PC-3 (cell line): Measurements from ENCODE around the gene ALDH7A1. TPM values are rescaled to one million over a fixed set of nuclear protein-coding genes. Genes with fewer than 3 reads are reported as not detected.

Experiments used
- ATAC-seq: fragments of 200-7000 bp; cut with Tn5 transposase; 2 replicates; pipeline ENCODE4 v1.9.1; 2020; ENCODE audit warnings: mild to moderate bottlenecking, moderate library complexity
- BruUV-seq: library from RNA; stranded (reverse); fragments of 400-500 nt; replicated peaks from 2 replicates; lab custom pipeline; 2021; lab: Mats Ljungman, UMichigan
- CTCF ChIA-PET: fragments of 300-600 bp; sonication (Branson Sonifier 250); formaldehyde crosslinking; loops from one replicate; lab custom pipeline; 2022; ENCODE audit warnings: antibody characterized with exemption; lab: Charles Lee
- POLR2A ChIA-PET: fragments of 300-600 bp; sonication (Branson Sonifier 250); formaldehyde crosslinking; loops from one replicate; lab custom pipeline; 2022; ENCODE audit warnings: antibody characterized with exemption; ENCODE audit not compliant: unreplicated experiment; lab: Charles Lee
- DNase-seq: peaks from one replicate; pipeline ENCODE4 v3.0.0-alpha.2; 2015
- H2AFZ ChIP-seq: fragments of 300-600 bp; sonication (generic); 2 replicates; pipeline ENCODE4 v1.6.0; 2016; ENCODE audit warnings: antibody characterized with exemption, low read length
- H3F3A ChIP-seq: fragments of 300-600 bp; sonication (generic); one replicate; pipeline ENCODE4 v1.6.0; 2017; ENCODE audit warnings: antibody characterized with exemption, low read length, control low read depth, mild to moderate bottlenecking; ENCODE audit not compliant: unreplicated experiment
- H3K27ac ChIP-seq: fragments of 300-600 bp; sonication (generic); 2 replicates; pipeline ENCODE4 v1.5.1; 2016; ENCODE audit warnings: mild to moderate bottlenecking, low read length
- H3K27me3 ChIP-seq: fragments of 300-600 bp; sonication (generic); 2 replicates; pipeline ENCODE4 v1.6.1; 2016; ENCODE audit warnings: low read length, mixed read lengths
- H3K36me3 ChIP-seq: fragments of 300-600 bp; sonication (generic); 2 replicates; pipeline ENCODE4 v1.6.1; 2016; ENCODE audit warnings: low read depth, mixed run types, low read length, mixed read lengths
- H3K4me1 ChIP-seq: fragments of 300-600 bp; sonication (generic); 2 replicates; pipeline ENCODE4 v1.5.1; 2016; ENCODE audit warnings: low read length; ENCODE audit not compliant: insufficient read depth
- H3K4me2 ChIP-seq: fragments of 300-600 bp; sonication (generic); 2 replicates; pipeline ENCODE4 v1.6.0; 2016; ENCODE audit warnings: low read length
- H3K4me3 ChIP-seq: fragments of 300-600 bp; sonication (generic); 2 replicates; pipeline ENCODE4 v1.5.1; 2016; ENCODE audit warnings: mild to moderate bottlenecking, low read length, mixed read lengths
- H3K79me2 ChIP-seq: fragments of 300-600 bp; sonication (generic); 2 replicates; pipeline ENCODE4 v1.6.1; 2017; ENCODE audit warnings: low read length, mixed read lengths
- H3K9ac ChIP-seq: fragments of 300-600 bp; sonication (generic); 2 replicates; pipeline ENCODE4 v1.6.0; 2016; ENCODE audit warnings: mild to moderate bottlenecking, low read length
- H3K9me2 ChIP-seq: fragments of 300-600 bp; sonication (generic); replicated peaks from 2 replicates; pipeline ENCODE4 v1.6.1; 2016; ENCODE audit warnings: mixed run types, low read length, mixed read lengths
- H3K9me3 ChIP-seq: fragments of 300-600 bp; sonication (generic); 2 replicates; pipeline ENCODE4 v1.6.1; 2016; ENCODE audit warnings: low read length, mixed read lengths
- H4K20me1 ChIP-seq: fragments of 300-600 bp; sonication (generic); 2 replicates; pipeline ENCODE4 v1.6.1; 2016; ENCODE audit warnings: low read length, mixed read lengths
- CTCF ChIP-seq: fragments of 300-600 bp; sonication (generic); conservative IDR thresholded peaks from 2 replicates; pipeline ENCODE4 v1.5.1; 2017; ENCODE audit warnings: antibody characterized with exemption, low read depth, mild to moderate bottlenecking, low read length
- EZH2 ChIP-seq: fragments of 300-600 bp; sonication (generic); IDR thresholded peaks from one replicate; pipeline ENCODE4 v1.6.1; 2017; ENCODE audit warnings: antibody characterized with exemption, mild to moderate bottlenecking, low read length; ENCODE audit not compliant: unreplicated experiment
- EZH2phosphoT487 ChIP-seq: fragments of 300-600 bp; sonication (generic); IDR thresholded peaks from 2 replicates; pipeline ENCODE4 v1.6.1; 2018; ENCODE audit warnings: mild to moderate bottlenecking, antibody characterized with exemption, low read length, borderline replicate concordance
- intact Hi-C: fragments of 100-400 bp; cut with micrococcal nuclease; formaldehyde crosslinking; loops from 2 replicates; pipeline ENCODE4 v1.9.0; 2023
- total RNA-seq: library from RNA; depleted of rRNA; stranded (reverse); fragments of >200 nt; gene quantifications from 2 replicates; pipeline ENCODE4 v1.2.3, GENCODE V29; 2014

Gene ALDH7A1
- total RNA-seq, 1 experiment from 2014 or later, result 45.9 TPM

- Histone ChIP-seq H3K9ac (no peak overlapping the region), H3K79me2 (no peaks in the 10 kb centered on the region), H3K4me1 (no peaks in the 10 kb centered on the region), H3K9me2 (no peaks in the 10 kb centered on the region), H3F3A (no peaks in the 10 kb centered on the region), H3K4me2 (no peak overlapping the region), H2AFZ (no peak overlapping the region), H3K27me3 (no peaks in the 10 kb centered on the region), H4K20me1 (no peaks in the 10 kb centered on the region), H3K9me3 (no peaks in the 10 kb centered on the region), H3K4me3 (no peak overlapping the region), H3K36me3 (no peaks in the 10 kb centered on the region), H3K27ac (no peak overlapping the region)
- intact Hi-C loops, result no loop called here
- ATAC-seq (no peak), DNase-seq (no peak)
- ChIA-PET POLR2A (interaction anchor here (0.6 kb wide), 1 partner anchor 879 kb away, joined by 8 read pairs; no protein-coding TSS in a partner anchor), CTCF (no interaction called here)
- BruUV-seq, result no TSS peak
- no peak for TF ChIP-seq CTCF
- no peak for TF ChIP-seq EZH2
- TF ChIP-seq EZH2phosphoT487, result no peak
Observed at GRCh38 chr5:126516133-126516532, 78.9 kb downstream of the ALDH7A1 start.

- no peaks in the 10 kb centered on the region for H3K4me1 ChIP-seq
- H3K9ac ChIP-seq, result no peak overlapping the region
- H3F3A ChIP-seq, result no peaks in the 10 kb centered on the region
- ChIA-PET CTCF (no interaction called here), POLR2A (interaction anchor here (0.6 kb wide), 1 partner anchor 878 kb away, joined by 8 read pairs; no protein-coding TSS in a partner anchor)
- no peaks in the 10 kb centered on the region for H4K20me1 ChIP-seq
- H3K9me3 ChIP-seq, result no peaks in the 10 kb centered on the region
- no peak overlapping the region for H2AFZ ChIP-seq
- TF ChIP-seq EZH2 (no peak), CTCF (no peak), EZH2phosphoT487 (no peak)
- H3K27ac ChIP-seq, result no peak overlapping the region
- intact Hi-C loops, result no loop called here
- no peak for DNase-seq
- H3K4me2 ChIP-seq, result no peak overlapping the region
- no peaks in the 10 kb centered on the region for H3K27me3 ChIP-seq
- H3K9me2 ChIP-seq, result no peaks in the 10 kb centered on the region
- no TSS peak for BruUV-seq
- no peak overlapping the region for H3K4me3 ChIP-seq
- no peak for ATAC-seq
- H3K36me3 ChIP-seq, result no peaks in the 10 kb centered on the region
- no peaks in the 10 kb centered on the region for H3K79me2 ChIP-seq
Observed at GRCh38 chr5:126515337-126515736, 79.7 kb downstream of the ALDH7A1 start.

- BruUV-seq, result no TSS peak
- ATAC-seq, result no peak
- POLR2A ChIA-PET, result no interaction called here
Observed at GRCh38 chr5:126514558-126515141, 80.4 kb downstream of the ALDH7A1 start.

More at GRCh38 chr5:126514558-126515141, 80.4 kb downstream of the ALDH7A1 start:
- no peaks in the 10 kb centered on the region for H3K4me1 ChIP-seq
- H2AFZ ChIP-seq, result no peak overlapping the region
- H3K79me2 ChIP-seq, result no peaks in the 10 kb centered on the region
- H3K27ac ChIP-seq, result no peak overlapping the region
- TF ChIP-seq EZH2phosphoT487 (no peak), EZH2 (no peak), CTCF (no peak)
- H3K4me2 ChIP-seq, result no peak overlapping the region
- H3F3A ChIP-seq, result no peaks in the 10 kb centered on the region
- H3K9ac ChIP-seq, result no peak overlapping the region
- H3K36me3 ChIP-seq, result no peaks in the 10 kb centered on the region
- no peaks in the 10 kb centered on the region for H3K9me2 ChIP-seq
- H3K9me3 ChIP-seq, result no peaks in the 10 kb centered on the region
- no peaks in the 10 kb centered on the region for H4K20me1 ChIP-seq
- H3K27me3 ChIP-seq, result no peaks in the 10 kb centered on the region
- DNase-seq, result no peak
- H3K4me3 ChIP-seq, result no peak overlapping the region
- intact Hi-C loops, result no loop called here
- CTCF ChIA-PET, result no interaction called here
